HS-27A (cell line): ENCODE measurements around the gene PLEKHA6.
"Not testable (repeated sequence)": the region's sequence is repeated elsewhere in the genome, so short reads cannot be mapped to it uniquely, and the experiment has no call there.

Source experiments
- DNase-seq: peaks from one replicate; pipeline ENCODE4 v3.0.0-alpha.2; 2012; ENCODE audit warnings: low read depth, missing footprints

PLEKHA6 gene

GRCh38 chr1:204335533-204335932 lies 24.2 kb downstream of the PLEKHA6 start:
- DNase-seq: no peak

- DNase-seq: no peak
Observed at GRCh38 chr1:204335085-204335484, 24.6 kb downstream of the PLEKHA6 start.

GRCh38 chr1:204334455-204334854 lies 25.3 kb downstream of the PLEKHA6 start:
- no peak for DNase-seq

GRCh38 chr1:204333427-204333826 lies 26.3 kb downstream of the PLEKHA6 start:
- DNase-seq: no peak

- DNase-seq: no peak
Observed at GRCh38 chr1:204331847-204332487, 27.8 kb downstream of the PLEKHA6 start.

GRCh38 chr1:204331275-204331674 lies 28.5 kb downstream of the PLEKHA6 start:
- no peak for DNase-seq

GRCh38 chr1:204327870-204328269 lies 31.9 kb downstream of the PLEKHA6 start:
- DNase-seq: not testable (repeated sequence)

GRCh38 chr1:204327359-204327758 lies 32.4 kb downstream of the PLEKHA6 start:
- DNase-seq: no peak

GRCh38 chr1:204326771-204327300 lies 32.9 kb downstream of the PLEKHA6 start:
- no peak for DNase-seq

GRCh38 chr1:204325944-204326343 lies 33.8 kb downstream of the PLEKHA6 start:
- DNase-seq: no peak

GRCh38 chr1:204323887-204324286 lies 35.8 kb downstream of the PLEKHA6 start:
- DNase-seq: peak; percentile 12

GRCh38 chr1:204322339-204322868 lies 37.3 kb downstream of the PLEKHA6 start:
- DNase-seq: no peak

- DNase-seq: no peak
Observed at GRCh38 chr1:204321665-204322064, 38.1 kb downstream of the PLEKHA6 start.

GRCh38 chr1:204321051-204321450 lies 38.7 kb downstream of the PLEKHA6 start:
- DNase-seq: no peak

GRCh38 chr1:204320382-204320804 lies 39.3 kb downstream of the PLEKHA6 start:
- DNase-seq: no peak

- DNase-seq: no peak
Observed at GRCh38 chr1:204319462-204319861, 40.3 kb downstream of the PLEKHA6 start.

GRCh38 chr1:204319027-204319426 lies 40.7 kb downstream of the PLEKHA6 start:
- no peak for DNase-seq

GRCh38 chr1:204318324-204318723 lies 41.4 kb downstream of the PLEKHA6 start:
- DNase-seq: no peak

GRCh38 chr1:204317170-204317569 lies 42.6 kb downstream of the PLEKHA6 start:
- DNase-seq: no peak

- no peak for DNase-seq
Observed at GRCh38 chr1:204316164-204316563, 43.6 kb downstream of the PLEKHA6 start.

- DNase-seq: no peak
Observed at GRCh38 chr1:204314893-204315658, 44.7 kb downstream of the PLEKHA6 start.

GRCh38 chr1:204314171-204314892 lies 45.4 kb downstream of the PLEKHA6 start:
- no peak for DNase-seq
